ENCODE measurements around the gene CRY1. TPM values are rescaled to one million over a fixed set of nuclear protein-coding genes. Genes with fewer than 3 reads are reported as not detected.

CRY1 gene
- total and polyA plus RNA-seq, 2 of the 4 experiments (the other 2 are of a cell fraction), result 5.9 to 9.9 TPM

DNA sequence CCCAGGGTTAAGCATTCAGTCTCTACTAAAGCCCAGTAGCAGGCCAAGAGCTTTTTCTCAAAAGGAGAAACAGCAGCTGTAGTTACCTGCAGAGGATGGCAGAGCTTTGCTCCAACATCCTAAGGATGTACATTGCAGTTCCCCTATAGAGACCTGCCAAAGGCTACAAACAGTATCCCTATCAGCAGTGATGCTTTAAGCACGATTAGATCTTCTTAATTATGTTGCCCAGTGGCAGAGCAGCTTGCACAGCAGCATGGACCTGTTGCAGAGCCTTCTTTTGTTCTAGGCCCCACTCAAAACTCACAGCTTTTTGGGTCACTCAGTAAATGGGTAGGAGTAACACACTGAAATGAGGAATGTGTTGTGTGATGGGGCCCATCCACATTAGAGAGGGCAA, 46.4 kb upstream of the CRY1 start:
- no TSS peak for BruUV-seq (replicated peaks)

More for the DNA sequence above, 46.4 kb upstream of the CRY1 start:
- no peak overlapping the region for H2BK120ac ChIP-seq (ENCODE audit: low read depth, low read length)
- no peak overlapping the region for H2AK9ac ChIP-seq (replicated peaks; ENCODE audit: low read depth, low read length, poor library complexity)
- H2BK5ac ChIP-seq (ENCODE audit: low read depth, low read length, poor library complexity, severe bottlenecking), result no peak overlapping the region
- intact Hi-C loops (cut with micrococcal nuclease) (loop anchor here (5.0 kb wide), 1 partner anchor 158 kb away; no protein-coding TSS in a partner anchor), dilution Hi-C loops (cut with HindIII; ENCODE audit: low sequenced_read_pairs, unreplicated experiment) (no loop called here), in situ Hi-C loops (cut with MboI; ENCODE audit: low sequenced_read_pairs) (loop anchor here (5.0 to 25.0 kb wide), 3 partner anchors 175 to 748 kb away; a partner anchor contains a TSS)
- H3K4me1 ChIP-seq (ENCODE audit: control insufficient read depth, insufficient read depth, low read length), result no peaks in the 10 kb centered on the region
- no peak overlapping the region for H3K4me3 ChIP-seq (ENCODE audit: insufficient read depth, low read depth, low read length)
- H3K9ac ChIP-seq (ENCODE audit: low read depth, low read length), result no peak overlapping the region
- H4K5ac ChIP-seq (ENCODE audit: low read depth, low read length), result no peak overlapping the region
- no peak overlapping the region for H3K4me2 ChIP-seq (ENCODE audit: low read depth, low read length)
- no peak overlapping the region for H3K18ac ChIP-seq (ENCODE audit: low read depth, low read length)
- ChIA-PET CTCF (interaction anchor here (0.5 kb wide), 1 partner anchor 35 kb away, joined by 3 read pairs; no protein-coding TSS in a partner anchor), POLR2A (ENCODE audit: unreplicated experiment) (no interaction called here)
- H3K23ac ChIP-seq (ENCODE audit: low read depth, low read length), result no peak overlapping the region
- H3K9me3 ChIP-seq (ENCODE audit: control insufficient read depth, insufficient read depth, low read length), result no peaks in the 10 kb centered on the region
- H3K4ac ChIP-seq (ENCODE audit: low read depth, low read length), result no peak overlapping the region
- H2BK20ac ChIP-seq (ENCODE audit: low read depth, low read length), result no peak overlapping the region
- no peak for DNase-seq
- no peaks in the 10 kb centered on the region; the same call in 1 of the 2 replicates for H3K27me3 ChIP-seq (ENCODE audit: control insufficient read depth, insufficient read depth, low read length)
- no peak overlapping the region for H4K91ac ChIP-seq (ENCODE audit: insufficient read depth, low read depth, low read length)
- H4K20me1 ChIP-seq (ENCODE audit: insufficient read depth, low read length), result no peaks in the 10 kb centered on the region
- no peak overlapping the region for H2AFZ ChIP-seq (replicated peaks; ENCODE audit: low read length, poor library complexity)
- H3K9me1 ChIP-seq (ENCODE audit: insufficient read depth, low read length), result no peaks in the 10 kb centered on the region
- H3K36me3 ChIP-seq (ENCODE audit: control insufficient read depth, insufficient read depth, low read length), result no peaks in the 10 kb centered on the region
- H4K8ac ChIP-seq (ENCODE audit: low read depth in 2 of 2, low read length in 2 of 2), result no peak overlapping the region
- TF ChIP-seq SMC3 (IDR thresholded peaks at IDR 0.05; ENCODE audit: low read depth, low read length) (no peak), POLR2A (IDR thresholded peaks at IDR 0.05; ENCODE audit: low read depth, low read length) (no peak), RAD21 (IDR thresholded peaks at IDR 0.05; ENCODE audit: low read length) (no peak), RCOR1 (IDR thresholded peaks at IDR 0.05; ENCODE audit: insufficient replicate concordance, low read length) (no peak), RFX5 (IDR thresholded peaks at IDR 0.05; ENCODE audit: low read depth, low read length) (no peak), MAFK (IDR thresholded peaks at IDR 0.05; ENCODE audit: low read depth, low read length) (no peak), NFE2L2 (IDR thresholded peaks at IDR 0.05; ENCODE audit: low read depth, low read length) (no peak), CHD1 (IDR thresholded peaks at IDR 0.05; ENCODE audit: low read depth, low read length) (no peak), FOS (IDR thresholded peaks at IDR 0.05; ENCODE audit: low read depth, low read length) (no peak), MXI1 (IDR thresholded peaks at IDR 0.05; ENCODE audit: borderline replicate concordance, low read depth, low read length) (no peak), MAZ (IDR thresholded peaks at IDR 0.05; ENCODE audit: borderline replicate concordance, low read depth, low read length) (no peak), CEBPB (IDR thresholded peaks at IDR 0.05; ENCODE audit: low read depth, low read length) (no peak)
- TF ChIP-seq, protein P1, sequence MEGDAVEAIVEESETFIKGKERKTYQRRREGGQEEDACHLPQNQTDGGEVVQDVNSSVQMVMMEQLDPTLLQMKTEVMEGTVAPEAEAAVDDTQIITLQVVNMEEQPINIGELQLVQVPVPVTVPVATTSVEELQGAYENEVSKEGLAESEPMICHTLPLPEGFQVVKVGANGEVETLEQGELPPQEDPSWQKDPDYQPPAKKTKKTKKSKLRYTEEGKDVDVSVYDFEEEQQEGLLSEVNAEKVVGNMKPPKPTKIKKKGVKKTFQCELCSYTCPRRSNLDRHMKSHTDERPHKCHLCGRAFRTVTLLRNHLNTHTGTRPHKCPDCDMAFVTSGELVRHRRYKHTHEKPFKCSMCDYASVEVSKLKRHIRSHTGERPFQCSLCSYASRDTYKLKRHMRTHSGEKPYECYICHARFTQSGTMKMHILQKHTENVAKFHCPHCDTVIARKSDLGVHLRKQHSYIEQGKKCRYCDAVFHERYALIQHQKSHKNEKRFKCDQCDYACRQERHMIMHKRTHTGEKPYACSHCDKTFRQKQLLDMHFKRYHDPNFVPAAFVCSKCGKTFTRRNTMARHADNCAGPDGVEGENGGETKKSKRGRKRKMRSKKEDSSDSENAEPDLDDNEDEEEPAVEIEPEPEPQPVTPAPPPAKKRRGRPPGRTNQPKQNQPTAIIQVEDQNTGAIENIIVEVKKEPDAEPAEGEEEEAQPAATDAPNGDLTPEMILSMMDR (conservative IDR thresholded peaks at IDR 0.05; ENCODE audit: low read depth, low read length), result no peak
- TF ChIP-seq, protein P2, sequence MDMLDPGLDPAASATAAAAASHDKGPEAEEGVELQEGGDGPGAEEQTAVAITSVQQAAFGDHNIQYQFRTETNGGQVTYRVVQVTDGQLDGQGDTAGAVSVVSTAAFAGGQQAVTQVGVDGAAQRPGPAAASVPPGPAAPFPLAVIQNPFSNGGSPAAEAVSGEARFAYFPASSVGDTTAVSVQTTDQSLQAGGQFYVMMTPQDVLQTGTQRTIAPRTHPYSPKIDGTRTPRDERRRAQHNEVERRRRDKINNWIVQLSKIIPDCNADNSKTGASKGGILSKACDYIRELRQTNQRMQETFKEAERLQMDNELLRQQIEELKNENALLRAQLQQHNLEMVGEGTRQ (IDR thresholded peaks at IDR 0.05; ENCODE audit: low read depth, low read length), result no peak
- H3K27ac ChIP-seq (ENCODE audit: insufficient read depth, low read length), result no peak overlapping the region
- H3K79me1 ChIP-seq (ENCODE audit: low read depth in 1 of 2, low read length in 2 of 2), result no peaks in the 10 kb centered on the region
- H3K56ac ChIP-seq (ENCODE audit: extremely low read depth, insufficient read depth, low read length), result no peak overlapping the region
- H3K14ac ChIP-seq (replicated peaks; ENCODE audit: low read depth, low read length), result no peak overlapping the region
- no peak for ATAC-seq (ENCODE audit: low read depth)
- 20% methylated on average over 1 of the region's 1 CpG; no CpG with 5 or more reads in 1 of the 2 experiments for WGBS, 2 experiments (ENCODE audit: extremely low coverage in 2 of 2, insufficient read length in 1 of 2)
- no peak overlapping the region for H2AK5ac ChIP-seq (ENCODE audit: low read depth, low read length)
- no peak overlapping the region for H2BK15ac ChIP-seq (ENCODE audit: low read depth, low read length)

Measured in IMR-90 (cell line).